ENCODE measurements around the gene DAPK1.

DNA sequence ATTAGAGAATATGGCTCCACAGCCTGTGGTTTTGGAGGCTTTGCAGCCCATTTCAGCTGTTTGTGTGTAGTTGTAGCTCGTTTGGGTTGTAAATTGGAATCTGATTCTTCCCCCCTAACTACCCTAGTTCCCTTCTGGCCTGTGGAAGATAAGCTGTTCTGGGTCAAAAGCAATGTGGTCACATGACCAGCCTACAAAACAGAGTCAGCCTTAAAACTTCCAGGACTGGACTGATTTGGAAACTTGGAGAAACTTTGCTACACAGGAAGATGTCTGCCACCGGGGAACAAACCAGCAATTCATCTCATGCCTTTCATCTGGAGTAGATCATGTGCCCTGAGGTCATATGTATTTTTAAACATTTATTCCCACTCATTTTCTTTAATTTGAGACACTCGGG lies 83.8 kb downstream of the DAPK1 start:
- TF ChIP-seq CTCF (IDR thresholded peaks at IDR 0.05): no peak
- no peak for TF ChIP-seq POLR2A (IDR thresholded peaks at IDR 0.05)
